GM19467 (cell line): ENCODE results near the gene CD151.

ENCODE experiments used
- ATAC-seq: cut with Tn5 transposase; IDR thresholded peaks from one replicate; pipeline ENCODE4 v1.9.1; 2021; ENCODE audit warnings: mild to moderate bottlenecking, moderate library complexity; ENCODE audit not compliant: unreplicated experiment

Gene CD151

DNA sequence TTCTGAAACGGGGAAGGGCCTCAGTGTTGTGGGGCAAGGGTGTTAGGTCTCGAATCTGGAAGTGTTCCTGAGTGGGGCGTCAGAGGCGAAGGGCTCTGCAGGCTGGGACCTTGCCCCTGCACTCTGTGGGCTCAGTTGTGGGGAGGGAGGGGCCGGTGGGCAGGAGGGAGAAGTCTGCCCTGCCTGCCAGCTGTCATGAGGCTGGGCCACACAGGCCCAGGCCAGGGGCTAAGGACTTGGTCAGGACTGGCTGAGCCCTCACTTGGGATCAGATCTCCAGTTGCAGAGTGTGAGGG is 4.9 kb upstream of the CD151 start, which contains the start of gene CRACR2B:
Gene CRACR2B (plus strand): TSS at position 23 of the 296 bp plus-strand sequence. CDS start 689 bp downstream, outside the sequence.
- ATAC-seq, result no peak

DNA sequence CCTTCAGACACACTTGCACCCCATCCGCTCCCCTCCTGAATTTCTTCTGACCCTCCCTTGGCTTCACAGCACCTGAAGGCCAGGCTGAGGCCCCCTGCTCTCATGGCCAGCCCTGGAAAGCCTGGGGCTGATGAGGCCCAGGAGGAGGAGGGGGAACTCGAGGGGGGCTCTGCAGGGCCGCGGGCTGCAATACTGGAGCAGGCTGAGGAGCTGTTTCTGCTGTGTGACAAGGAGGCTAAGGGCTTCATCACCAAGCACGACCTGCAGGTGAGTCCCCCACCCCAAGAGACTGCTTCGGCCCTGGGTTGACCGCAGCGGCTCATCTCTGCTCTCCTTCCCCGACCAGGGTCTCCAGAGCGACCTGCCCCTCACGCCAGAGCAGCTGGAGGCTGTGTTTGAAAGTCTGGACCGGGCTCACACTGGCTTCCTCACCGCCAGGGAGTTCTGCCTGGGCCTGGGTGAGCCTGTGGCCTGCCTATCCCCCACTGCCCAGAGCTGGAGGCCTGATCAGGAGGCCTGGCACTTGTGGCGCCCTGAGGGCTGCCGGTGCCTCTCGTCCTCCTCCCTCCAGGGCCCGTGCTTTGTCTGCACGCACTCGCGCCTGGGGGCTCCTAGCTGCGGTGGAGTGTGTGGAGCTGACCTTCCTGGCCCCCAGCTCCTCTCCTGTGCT is 4.1 kb upstream of the CD151 start:
- no peak for ATAC-seq

DNA sequence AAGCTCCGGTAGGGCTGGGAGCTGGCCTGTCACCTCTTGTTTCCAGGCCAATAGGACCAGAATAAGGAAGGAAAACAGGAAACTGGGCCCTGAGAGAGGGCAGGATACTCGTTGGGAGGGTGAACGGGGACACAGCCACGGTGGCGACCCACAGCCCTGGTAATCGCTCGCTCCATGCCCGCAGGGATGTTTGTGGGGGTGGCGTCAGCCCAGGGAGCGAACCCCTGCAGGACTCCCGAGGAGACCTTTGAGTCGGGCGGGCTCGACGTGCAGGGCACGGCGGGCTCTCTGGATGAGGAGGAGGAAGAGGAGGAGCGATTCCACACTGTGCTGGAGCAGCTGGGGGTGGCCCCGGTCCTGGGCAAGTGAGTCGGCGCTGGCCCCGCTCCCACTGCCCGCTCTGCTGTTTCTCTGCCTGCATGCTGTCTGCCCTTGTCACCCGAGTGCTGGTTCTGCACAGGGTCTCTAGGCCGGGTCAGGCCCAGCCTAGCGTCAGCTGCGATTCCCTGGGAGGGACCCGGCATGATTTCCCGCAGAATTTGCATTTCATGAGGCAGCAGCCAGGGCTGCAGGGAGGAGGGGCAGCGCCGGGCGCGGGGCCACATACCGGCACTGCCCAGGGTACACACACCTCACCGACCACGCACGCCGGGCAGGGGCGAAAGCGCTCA is 3.4 kb upstream of the CD151 start:
- ATAC-seq, result no peak

DNA sequence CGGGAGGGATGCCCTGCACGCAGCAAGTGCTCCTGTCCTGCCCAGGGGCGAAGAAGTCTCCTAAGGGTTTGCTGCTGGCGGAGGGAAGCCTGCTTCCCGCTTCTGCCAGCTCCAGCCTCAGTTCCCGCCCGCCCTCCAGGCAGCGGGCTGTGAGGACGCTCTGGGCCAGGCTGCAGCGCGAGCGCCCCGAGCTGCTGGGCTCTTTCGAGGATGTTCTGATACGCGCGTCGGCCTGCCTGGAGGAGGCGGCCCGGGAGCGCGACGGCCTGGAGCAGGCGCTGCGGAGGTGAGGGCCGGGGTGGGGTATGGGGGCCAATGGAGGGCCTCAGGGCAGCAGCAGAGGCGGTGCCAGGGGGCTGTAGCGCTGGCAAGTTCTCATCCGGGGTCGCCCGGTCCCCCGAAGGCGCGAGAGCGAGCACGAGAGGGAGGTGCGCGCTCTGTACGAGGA is 2.9 kb upstream of the CD151 start:
- no peak for ATAC-seq

DNA sequence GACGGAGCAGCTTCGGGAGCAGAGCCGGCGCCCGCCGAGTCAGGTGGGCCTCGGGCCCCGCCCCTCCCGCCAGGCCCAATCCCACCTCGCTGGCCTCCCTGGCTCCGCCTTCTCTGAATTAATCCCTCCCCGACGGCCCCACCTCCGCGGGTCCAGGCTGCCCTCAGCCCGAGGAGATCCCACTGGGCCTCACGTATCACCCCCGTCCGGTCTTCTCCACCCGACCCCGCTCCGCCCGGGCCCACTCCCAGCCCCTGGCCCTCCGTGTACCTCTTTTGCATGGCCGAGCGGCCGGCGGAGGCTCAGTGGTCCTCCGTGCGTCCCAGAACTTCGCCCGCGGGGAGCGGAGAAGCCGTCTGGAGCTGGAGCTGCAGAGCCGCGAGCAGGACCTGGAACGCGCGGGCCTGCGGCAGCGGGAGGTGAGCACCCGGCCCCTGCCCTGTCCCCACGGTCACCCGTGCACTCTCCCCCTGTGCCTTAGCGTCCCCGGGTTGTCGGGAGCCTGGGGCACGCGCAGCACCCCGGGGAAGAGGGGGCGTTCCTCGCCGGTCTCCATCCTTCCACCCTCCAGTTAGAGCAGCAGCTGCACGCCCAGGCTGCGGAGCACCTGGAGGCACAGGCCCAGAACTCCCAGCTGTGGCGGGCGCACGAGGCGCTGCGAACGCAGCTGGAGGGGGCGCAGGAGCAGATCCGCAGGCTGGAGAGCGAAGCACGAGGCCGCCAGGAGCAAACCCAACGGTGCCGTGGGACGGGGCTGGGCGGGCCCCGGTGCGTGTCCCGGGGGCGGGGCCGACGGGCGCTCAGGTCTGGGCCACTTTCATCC is 2.2 kb upstream of the CD151 start:
- no peak for ATAC-seq

DNA sequence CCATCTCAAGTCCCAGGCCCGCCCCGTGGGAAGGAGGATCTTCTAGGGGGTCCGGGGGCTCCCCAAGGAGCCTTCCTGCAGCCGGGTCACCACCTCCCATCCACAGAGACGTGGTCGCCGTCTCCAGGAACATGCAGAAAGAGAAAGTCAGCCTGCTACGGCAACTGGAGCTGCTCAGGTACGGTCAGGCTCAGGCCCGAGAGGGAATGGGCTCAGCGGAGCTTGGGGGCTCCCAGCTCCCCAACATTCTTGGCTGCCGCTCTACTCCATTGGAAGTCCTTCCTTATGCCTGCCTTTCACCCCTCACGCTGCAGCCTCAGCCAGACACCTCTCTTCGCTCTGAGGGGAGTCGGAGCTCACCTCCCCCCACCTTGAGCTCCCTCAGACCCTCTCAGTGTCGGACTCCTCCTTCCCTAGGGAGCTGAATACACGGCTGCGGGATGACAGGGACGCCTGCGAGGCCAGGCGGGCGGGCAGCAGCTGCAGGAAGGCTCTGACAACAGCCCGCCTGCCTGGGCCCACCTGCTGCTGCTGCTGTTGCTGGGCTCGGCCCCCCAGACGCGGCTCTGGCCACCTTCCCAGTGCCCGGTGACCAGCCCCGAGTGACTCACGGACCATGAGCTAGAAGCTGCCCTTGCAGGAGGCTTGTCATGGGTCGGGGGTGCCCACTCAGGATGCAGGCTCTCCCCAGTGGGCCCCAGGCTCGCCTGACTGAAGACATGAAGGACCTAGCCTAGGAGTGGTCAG is 1.5 kb upstream of the CD151 start:
- no peak for ATAC-seq

DNA sequence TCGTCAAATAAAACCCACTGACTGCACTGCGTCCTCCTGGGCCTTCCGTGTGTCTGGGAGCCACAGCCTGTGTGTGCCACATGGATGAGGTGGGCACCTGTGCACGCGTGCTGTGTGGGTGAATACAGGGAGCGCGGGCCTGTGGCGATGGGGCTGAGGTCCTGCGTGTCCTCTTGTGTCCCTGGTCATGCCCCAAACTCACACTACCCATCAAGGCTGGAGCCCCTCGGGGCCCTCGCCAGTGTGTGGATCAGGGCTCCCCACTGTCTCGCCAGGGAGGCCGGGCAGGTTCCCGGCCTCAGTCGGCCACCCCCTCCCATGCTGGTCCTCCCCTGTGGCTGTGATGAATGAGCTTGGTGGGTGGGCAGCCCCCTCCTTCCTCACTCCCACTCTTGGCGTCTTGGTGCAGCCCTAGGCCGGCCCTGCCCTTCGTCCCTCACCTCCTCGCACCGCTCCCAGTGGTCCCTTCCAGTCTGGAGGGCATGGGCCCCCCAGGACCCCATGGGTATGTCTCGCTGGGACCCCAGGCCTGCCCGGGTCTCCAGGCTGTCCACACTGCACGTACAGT is 707 bp upstream of the CD151 start:
- ATAC-seq, result no peak

- ATAC-seq, result no peak
Observed at GRCh38 chr11:833114-833791, 501 bp downstream of the CD151 start.

GRCh38 chr11:833849-834311 is 1.1 kb downstream of the CD151 start:
- ATAC-seq, result no peak

DNA sequence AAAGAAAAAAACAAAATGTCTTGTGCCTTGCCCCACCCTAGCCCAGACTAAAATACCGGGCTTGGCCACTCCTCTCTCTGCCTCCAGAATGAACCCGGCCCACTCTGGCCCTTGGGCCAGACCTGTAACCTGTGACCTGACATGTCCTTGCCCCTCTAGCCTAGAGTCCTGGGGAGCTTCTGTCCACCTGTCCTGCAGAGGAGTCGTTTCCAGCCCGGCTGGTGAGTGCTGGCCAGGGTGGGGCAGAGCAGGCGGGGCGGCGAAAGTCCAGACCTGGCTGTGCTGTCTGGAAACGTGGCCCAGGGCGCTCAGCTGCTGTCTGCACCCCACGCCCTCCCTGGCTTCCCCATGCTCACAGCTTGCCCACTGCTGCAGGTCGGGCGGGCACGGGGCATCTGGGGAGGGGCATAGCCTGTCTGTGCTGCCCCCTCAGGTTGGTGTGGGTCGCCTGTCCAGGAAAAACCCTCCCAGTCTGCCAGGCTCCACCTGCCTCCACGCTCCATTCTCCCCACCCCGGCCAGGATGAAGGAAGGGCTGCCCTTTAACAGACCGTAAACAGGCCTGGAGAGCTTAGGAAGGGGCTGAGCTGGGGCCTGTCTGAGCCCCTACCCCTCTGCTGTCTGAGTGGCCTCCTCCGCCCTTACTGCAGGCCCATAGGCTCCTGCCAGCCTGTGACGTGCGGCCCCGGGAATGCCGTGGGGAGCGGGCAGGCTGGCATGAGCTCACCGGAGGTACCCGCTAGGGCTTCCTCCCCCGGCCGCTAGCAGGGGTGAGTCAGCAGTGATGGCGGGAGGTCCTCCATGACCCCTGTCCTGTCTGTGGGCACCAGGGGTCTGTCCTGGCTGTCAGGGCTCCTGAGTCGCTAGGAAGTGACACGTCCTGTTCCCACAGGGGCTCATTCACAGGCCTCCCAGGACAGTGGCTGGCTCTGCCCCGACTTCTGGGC is 1.9 kb downstream of the CD151 start:
- no peak for ATAC-seq

- ATAC-seq, result no peak
Observed at GRCh38 chr11:836274-836673, 3.5 kb downstream of the CD151 start.

DNA sequence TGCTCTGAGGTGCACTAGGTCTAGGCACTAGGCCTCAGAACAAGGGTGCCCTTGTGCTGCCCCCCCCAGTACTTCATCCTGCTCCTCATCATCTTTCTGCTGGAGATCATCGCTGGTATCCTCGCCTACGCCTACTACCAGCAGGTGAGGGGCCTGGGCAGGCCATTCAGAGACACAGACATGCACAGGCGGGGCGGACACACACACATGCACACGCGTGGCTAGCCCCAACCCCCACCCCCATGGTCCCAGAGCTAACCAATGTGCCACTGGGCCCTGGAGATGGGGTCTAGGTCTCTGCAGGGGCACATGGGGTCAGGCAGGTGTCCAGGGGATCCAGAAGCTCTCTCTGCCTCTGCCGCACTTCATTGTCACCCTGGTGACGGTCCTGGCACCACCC is 3.9 kb downstream of the CD151 start:
- ATAC-seq, result no peak

GRCh38 chr11:837189-837989 is 4.6 kb downstream of the CD151 start:
- ATAC-seq, result no peak

GRCh38 chr11:837990-838307 is 5.2 kb downstream of the CD151 start:
- no peak for ATAC-seq

- no peak for ATAC-seq
Observed at GRCh38 chr11:838441-839279, 5.9 kb downstream of the CD151 start.

GRCh38 chr11:839280-839623 is 6.5 kb downstream of the CD151 start:
- ATAC-seq, result no peak

- ATAC-seq, result no peak
Observed at GRCh38 chr11:839875-840617, 7.3 kb downstream of the CD151 start.
